Measurements from ENCODE around the gene CACNG4. TPM values are rescaled to one million over a fixed set of nuclear protein-coding genes. Genes with fewer than 3 reads are reported as not detected.

Gene CACNG4
- polyA plus RNA-seq, 3 donors = not detected

DNA sequence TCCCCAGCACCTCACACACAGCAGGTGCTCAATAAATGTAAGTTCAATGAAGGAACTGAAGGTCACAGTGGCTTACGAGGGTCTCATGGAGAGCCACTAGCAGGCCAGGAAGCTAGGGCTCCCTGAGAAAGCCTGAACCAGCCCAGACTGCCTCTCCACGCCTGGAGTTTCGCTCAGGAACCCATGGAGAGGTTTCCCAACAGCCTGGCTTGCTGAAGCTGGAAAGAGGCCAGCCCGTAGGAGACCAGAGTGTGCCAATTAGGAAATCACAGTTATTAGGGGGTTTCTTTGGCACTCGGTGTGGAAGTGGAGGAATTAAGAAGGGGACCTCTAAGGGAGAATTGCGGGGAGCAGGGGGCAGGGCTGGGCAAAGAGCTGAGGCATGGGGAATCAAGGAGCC, 43.6 kb downstream of the CACNG4 start:
- Mint-ChIP-seq H3K27me3 (ENCODE audit: low read depth in 3 of 3) (peaks cover 7 to 15% (median 15%) of the 10 kb centered on the region in 3 donors), H3K4me1 (no peaks in the 10 kb centered on the region), H3K27ac (no peak overlapping the region), H3K9me3 (peaks cover 0 to 14% (median 3%) of the 10 kb centered on the region in 7 donors), H3K36me3 (no peaks in the 10 kb centered on the region), H3K4me3 (no peak overlapping the region)
- no peaks in the 10 kb centered on the region for H3K36me3 ChIP-seq (replicated peaks in 1 of 2; ENCODE audit: control insufficient read depth in 1 of 2, insufficient read depth in 2 of 2, low read length in 2 of 2)
- no peaks in the 10 kb centered on the region for H3K4me1 ChIP-seq (ENCODE audit: control insufficient read depth in 1 of 2, insufficient read depth in 2 of 2, low read length in 2 of 2)
- no peak overlapping the region for H3K9ac ChIP-seq (ENCODE audit: insufficient read depth, low read length, poor library complexity, severe bottlenecking)
- H2AFZ ChIP-seq (ENCODE audit: insufficient read depth, low read depth, low read length, poor library complexity, severe bottlenecking) = no peak overlapping the region
- no peaks in the 10 kb centered on the region for H3K79me2 ChIP-seq (ENCODE audit: insufficient read depth, low read length)
- no peaks in the 10 kb centered on the region for H4K20me1 ChIP-seq (ENCODE audit: insufficient read depth, low read length)
- TF ChIP-seq, protein P1, sequence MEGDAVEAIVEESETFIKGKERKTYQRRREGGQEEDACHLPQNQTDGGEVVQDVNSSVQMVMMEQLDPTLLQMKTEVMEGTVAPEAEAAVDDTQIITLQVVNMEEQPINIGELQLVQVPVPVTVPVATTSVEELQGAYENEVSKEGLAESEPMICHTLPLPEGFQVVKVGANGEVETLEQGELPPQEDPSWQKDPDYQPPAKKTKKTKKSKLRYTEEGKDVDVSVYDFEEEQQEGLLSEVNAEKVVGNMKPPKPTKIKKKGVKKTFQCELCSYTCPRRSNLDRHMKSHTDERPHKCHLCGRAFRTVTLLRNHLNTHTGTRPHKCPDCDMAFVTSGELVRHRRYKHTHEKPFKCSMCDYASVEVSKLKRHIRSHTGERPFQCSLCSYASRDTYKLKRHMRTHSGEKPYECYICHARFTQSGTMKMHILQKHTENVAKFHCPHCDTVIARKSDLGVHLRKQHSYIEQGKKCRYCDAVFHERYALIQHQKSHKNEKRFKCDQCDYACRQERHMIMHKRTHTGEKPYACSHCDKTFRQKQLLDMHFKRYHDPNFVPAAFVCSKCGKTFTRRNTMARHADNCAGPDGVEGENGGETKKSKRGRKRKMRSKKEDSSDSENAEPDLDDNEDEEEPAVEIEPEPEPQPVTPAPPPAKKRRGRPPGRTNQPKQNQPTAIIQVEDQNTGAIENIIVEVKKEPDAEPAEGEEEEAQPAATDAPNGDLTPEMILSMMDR (IDR thresholded peaks at IDR 0.05) = no peak
- no peak overlapping the region for H3K4me3 ChIP-seq (replicated peaks in 1 of 3; ENCODE audit: low read depth in 2 of 3, low read length in 3 of 3)
- H3K9me3 ChIP-seq (replicated peaks in 1 of 2; ENCODE audit: control insufficient read depth in 1 of 2, insufficient read depth in 1 of 2, low read length in 2 of 2) = peaks cover 0 to 12% of the 10 kb centered on the region in 2 donors
- H3K4me2 ChIP-seq (replicated peaks; ENCODE audit: extremely low read depth, low read length, poor library complexity, severe bottlenecking) = no peak overlapping the region
- H3K27me3 ChIP-seq (ENCODE audit: control insufficient read depth in 2 of 2, insufficient read depth in 2 of 2, low read length in 2 of 2) = no peaks in the 10 kb centered on the region
- DNase-seq = no peak
- intact Hi-C loops (cut with micrococcal nuclease) = no loop called here
- 88% methylated on average over 3 of the region's 6 CpGs for WGBS (ENCODE audit: insufficient coverage)
- no peak overlapping the region for H3K27ac ChIP-seq (ENCODE audit: low read depth in 1 of 2, low read length in 2 of 2)

DNA sequence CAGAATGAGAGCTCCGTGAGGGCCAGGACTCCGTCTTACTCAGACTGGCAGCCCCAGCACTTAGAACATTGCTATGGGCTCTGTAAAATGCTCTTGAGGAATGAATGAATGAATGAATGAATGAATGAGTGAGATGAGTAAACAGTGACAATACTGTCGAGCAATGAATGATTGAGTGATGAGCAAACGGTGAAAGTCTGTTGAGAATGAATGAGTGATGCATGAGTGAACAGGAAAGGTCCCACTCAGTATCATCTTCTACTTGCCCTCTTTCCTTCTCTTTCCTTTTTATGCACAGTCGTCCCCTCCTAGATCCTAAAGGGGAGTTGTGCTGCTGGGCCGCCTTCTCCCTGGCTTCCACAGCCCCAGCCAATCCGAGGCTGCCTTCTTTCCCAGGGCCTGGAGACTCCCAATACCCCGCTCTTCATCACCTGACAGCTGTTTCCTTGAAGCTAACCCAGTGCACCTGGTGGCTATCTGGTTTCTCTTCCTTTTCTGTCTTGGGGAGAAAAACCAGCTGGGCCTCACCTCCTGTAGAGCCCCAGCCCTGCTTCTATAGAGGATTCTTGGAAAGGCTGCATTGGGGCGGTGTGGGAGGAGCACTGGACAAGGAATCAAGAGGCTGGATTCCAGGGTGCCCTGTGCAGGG, 47.1 kb downstream of the CACNG4 start:
- Mint-ChIP-seq H3K27ac (no peak overlapping the region), H3K9me3 (peaks cover 0 to 10% (median 3%) of the 10 kb centered on the region in 7 donors), H3K4me3 (no peak overlapping the region), H3K4me1 (no peaks in the 10 kb centered on the region), H3K36me3 (no peaks in the 10 kb centered on the region), H3K27me3 (ENCODE audit: low read depth in 3 of 3) (peaks cover 7 to 15% (median 12%) of the 10 kb centered on the region in 3 donors)
- Histone ChIP-seq H3K4me3 (replicated peaks in 1 of 3; ENCODE audit: low read depth in 2 of 3, low read length in 3 of 3) (no peak overlapping the region), H3K36me3 (replicated peaks in 1 of 2; ENCODE audit: control insufficient read depth in 1 of 2, insufficient read depth in 2 of 2, low read length in 2 of 2) (no peaks in the 10 kb centered on the region), H4K20me1 (ENCODE audit: insufficient read depth, low read length) (no peaks in the 10 kb centered on the region), H3K79me2 (ENCODE audit: insufficient read depth, low read length) (no peaks in the 10 kb centered on the region), H3K27ac (ENCODE audit: low read depth in 1 of 2, low read length in 2 of 2) (no peak overlapping the region), H3K9ac (ENCODE audit: insufficient read depth, low read length, poor library complexity, severe bottlenecking) (no peak overlapping the region), H3K27me3 (ENCODE audit: control insufficient read depth in 2 of 2, insufficient read depth in 2 of 2, low read length in 2 of 2) (no peaks in the 10 kb centered on the region), H3K9me3 (replicated peaks in 1 of 2; ENCODE audit: control insufficient read depth in 1 of 2, insufficient read depth in 1 of 2, low read length in 2 of 2) (peaks cover 0 to 12% of the 10 kb centered on the region in 2 donors), H3K4me2 (replicated peaks; ENCODE audit: extremely low read depth, low read length, poor library complexity, severe bottlenecking) (no peak overlapping the region), H2AFZ (ENCODE audit: insufficient read depth, low read depth, low read length, poor library complexity, severe bottlenecking) (no peak overlapping the region), H3K4me1 (ENCODE audit: control insufficient read depth in 1 of 2, insufficient read depth in 2 of 2, low read length in 2 of 2) (no peaks in the 10 kb centered on the region)
- intact Hi-C loops (cut with micrococcal nuclease) = no loop called here
- TF ChIP-seq, protein P1 (IDR thresholded peaks at IDR 0.05) = no peak
- 79% methylated on average over 7 of the region's 9 CpGs for WGBS (ENCODE audit: insufficient coverage)
- no peak for DNase-seq

All from CD14-positive monocyte (primary cell).